Activated T-helper 9 cell treated with anti-CD3 and anti-CD28 coated beads, Interleukin-2, amount 50 U/mL, for 16 hours (primary cell): ENCODE data around the gene FBRSL1.
"Not testable (repeated sequence)": the region's sequence is repeated elsewhere in the genome, so short reads cannot be mapped to it uniquely, and the experiment has no call there.

ENCODE experiments used
- DNase-seq: peaks from one replicate; pipeline ENCODE4 v3.0.0-alpha.2; 2020; ENCODE audit warnings: low read depth

Gene FBRSL1

GRCh38 chr12:132471011-132471857 lies 18.7 kb upstream of the FBRSL1 start:
- no peak for DNase-seq

GRCh38 chr12:132471858-132472255 lies 18.1 kb upstream of the FBRSL1 start:
- DNase-seq = no peak

- DNase-seq = no peak
Measured at GRCh38 chr12:132472386-132472785, 17.6 kb upstream of the FBRSL1 start.

GRCh38 chr12:132474237-132474741 lies 15.7 kb upstream of the FBRSL1 start:
- no peak for DNase-seq

- not testable (repeated sequence) for DNase-seq
Measured at GRCh38 chr12:132474799-132475303, 15.1 kb upstream of the FBRSL1 start.

- no peak for DNase-seq
Measured at GRCh38 chr12:132475304-132476037, 14.5 kb upstream of the FBRSL1 start.

GRCh38 chr12:132476038-132476414 lies 13.9 kb upstream of the FBRSL1 start:
- DNase-seq = no peak

GRCh38 chr12:132476421-132476820 lies 13.5 kb upstream of the FBRSL1 start:
- no peak for DNase-seq

- no peak for DNase-seq
Measured at GRCh38 chr12:132477017-132477702, 12.8 kb upstream of the FBRSL1 start.

- DNase-seq = no peak
Measured at GRCh38 chr12:132477703-132478432, 12.1 kb upstream of the FBRSL1 start.

GRCh38 chr12:132478433-132478803 lies 11.5 kb upstream of the FBRSL1 start:
- DNase-seq = no peak

- DNase-seq = no peak
Measured at GRCh38 chr12:132478845-132479244, 11.1 kb upstream of the FBRSL1 start.

GRCh38 chr12:132479291-132479690 lies 10.7 kb upstream of the FBRSL1 start:
- DNase-seq = no peak

GRCh38 chr12:132479938-132480622 lies 9.9 kb upstream of the FBRSL1 start:
- no peak for DNase-seq

- no peak for DNase-seq
Measured at GRCh38 chr12:132480623-132481132, 9.3 kb upstream of the FBRSL1 start.

- DNase-seq = no peak
Measured at GRCh38 chr12:132481345-132481744, 8.6 kb upstream of the FBRSL1 start.

GRCh38 chr12:132481771-132482745 lies 7.9 kb upstream of the FBRSL1 start:
- no peak for DNase-seq

- no peak for DNase-seq
Measured at GRCh38 chr12:132482771-132483170, 7.2 kb upstream of the FBRSL1 start.

- no peak for DNase-seq
Measured at GRCh38 chr12:132483208-132483607, 6.7 kb upstream of the FBRSL1 start.

GRCh38 chr12:132483612-132484011 lies 6.3 kb upstream of the FBRSL1 start:
- DNase-seq = no peak
